H9 (cell line): ENCODE measurements around the gene HOXC6. TPM values are rescaled to one million over a fixed set of nuclear protein-coding genes. Genes with fewer than 3 reads are reported as not detected.

Source experiments
- DNase-seq: peaks from one replicate; pipeline ENCODE4 v3.0.0-alpha.2; 2017
- H2AFZ ChIP-seq: one replicate; pipeline ENCODE4 v1.6.1; 2013; ENCODE audit warnings: mild to moderate bottlenecking, low read length, control low read depth, moderate library complexity
- H2AK5ac ChIP-seq: 2 replicates; pipeline ENCODE4 v1.6.1; 2013; ENCODE audit warnings: low read length, control low read depth, mixed read lengths; ENCODE audit not compliant: insufficient read length
- H2BK120ac ChIP-seq: one replicate; pipeline ENCODE4 v1.6.1; 2013; ENCODE audit warnings: low read depth, mild to moderate bottlenecking, low read length, control low read depth, inconsistent platforms; ENCODE audit not compliant: poor library complexity, severe bottlenecking
- H2BK12ac ChIP-seq: 2 replicates; pipeline ENCODE4 v1.6.1; 2013; ENCODE audit warnings: low read length, control low read depth, mixed read lengths, low read depth; ENCODE audit not compliant: insufficient read length
- H2BK15ac ChIP-seq: 2 replicates; pipeline ENCODE4 v1.6.1; 2013; ENCODE audit warnings: low read depth, low read length, control low read depth
- H2BK20ac ChIP-seq: one replicate; pipeline ENCODE4 v1.6.1; 2013; ENCODE audit warnings: low read depth, mild to moderate bottlenecking, low read length, control low read depth, inconsistent platforms; ENCODE audit not compliant: poor library complexity, severe bottlenecking
- H2BK5ac ChIP-seq: 2 replicates; pipeline ENCODE4 v1.6.1; 2013; ENCODE audit warnings: low read length, control low read depth, mixed read lengths; ENCODE audit not compliant: insufficient read length
- H3K14ac ChIP-seq: 2 replicates; pipeline ENCODE4 v1.6.1; 2013; ENCODE audit warnings: low read length, control low read depth; ENCODE audit not compliant: insufficient read depth
- H3K18ac ChIP-seq: 2 replicates; pipeline ENCODE4 v1.6.1; 2013; ENCODE audit warnings: low read depth, mild to moderate bottlenecking, mixed read lengths, low read length, control low read depth; ENCODE audit not compliant: insufficient read length
- H3K23ac ChIP-seq: 2 replicates; pipeline ENCODE4 v1.6.1; 2013; ENCODE audit warnings: low read length, control low read depth, mixed read lengths, low read depth; ENCODE audit not compliant: insufficient read length
- H3K23me2 ChIP-seq: 2 replicates; pipeline ENCODE4 v1.6.1; 2013; ENCODE audit warnings: low read depth, mild to moderate bottlenecking, mixed read lengths, low read length, control low read depth; ENCODE audit not compliant: insufficient read length, poor library complexity, severe bottlenecking
- H3K27ac ChIP-seq: 2 replicates; pipeline ENCODE4 v1.5.1; 2013; ENCODE audit warnings: low read length, control low read depth, mixed read lengths, low read depth; ENCODE audit not compliant: insufficient read length
- H3K27me3 ChIP-seq: 2 replicates; pipeline ENCODE4 v1.6.1; 2013; ENCODE audit warnings: low read length, control low read depth, inconsistent platforms; ENCODE audit not compliant: insufficient read depth
- H3K4ac ChIP-seq: 2 replicates; pipeline ENCODE4 v1.6.1; 2013; ENCODE audit warnings: low read depth, mild to moderate bottlenecking, control low read depth, inconsistent platforms, low read length, moderate library complexity
- H3K4me1 ChIP-seq: 2 replicates; pipeline ENCODE4 v1.6.1; 2013; ENCODE audit warnings: low read length, control low read depth, inconsistent platforms; ENCODE audit not compliant: insufficient read depth
- H3K4me2 ChIP-seq: 2 replicates; pipeline ENCODE4 v1.6.1; 2013; ENCODE audit warnings: low read length, control low read depth, mixed read lengths; ENCODE audit not compliant: insufficient read length, insufficient read depth
- H3K56ac ChIP-seq: 2 replicates; pipeline ENCODE4 v1.6.1; 2013; ENCODE audit warnings: low read depth, mild to moderate bottlenecking, mixed read lengths, low read length, control low read depth; ENCODE audit not compliant: insufficient read length
- H3K79me1 ChIP-seq: 2 replicates; pipeline ENCODE4 v1.6.1; 2013; ENCODE audit warnings: low read depth, mild to moderate bottlenecking, moderate library complexity, low read length, control low read depth, inconsistent platforms; ENCODE audit not compliant: insufficient read depth, poor library complexity, severe bottlenecking
- H3K79me2 ChIP-seq: 2 replicates; pipeline ENCODE4 v1.6.1; 2013; ENCODE audit warnings: low read length, control low read depth, inconsistent platforms; ENCODE audit not compliant: insufficient read depth
- H3K9ac ChIP-seq: 2 replicates; pipeline ENCODE4 v1.6.1; 2013; ENCODE audit warnings: low read length, control low read depth, mixed read lengths; ENCODE audit not compliant: insufficient read length; ENCODE audit errors: extremely low read depth
- H3K9me3 ChIP-seq: one replicate; pipeline ENCODE4 v1.6.1; 2013; ENCODE audit warnings: low read depth, low read length, inconsistent platforms; ENCODE audit not compliant: control insufficient read depth
- H3T11ph ChIP-seq: one replicate; pipeline ENCODE4 v1.6.1; 2013; ENCODE audit warnings: mild to moderate bottlenecking, low read length, control low read depth, inconsistent platforms
- H4K20me1 ChIP-seq: one replicate; pipeline ENCODE4 v1.6.1; 2013; ENCODE audit not compliant: control insufficient read depth, insufficient read length, insufficient read depth
- H4K5ac ChIP-seq: 2 replicates; pipeline ENCODE4 v1.6.1; 2013; ENCODE audit warnings: low read depth, mild to moderate bottlenecking, mixed read lengths, low read length, control low read depth; ENCODE audit not compliant: insufficient read length
- H4K8ac ChIP-seq: replicated peaks from 2 replicates; pipeline ENCODE4 v1.6.1; 2013; ENCODE audit warnings: low read length, control low read depth, mixed read lengths, low read depth; ENCODE audit not compliant: insufficient read length
- H4K91ac ChIP-seq: 2 replicates; pipeline ENCODE4 v1.6.1; 2013; ENCODE audit warnings: low read depth, mild to moderate bottlenecking, moderate library complexity, mixed read lengths, low read length, control low read depth; ENCODE audit not compliant: insufficient read length
- H3K27ac Mint-ChIP-seq, 3 experiments: 2 replicates in 2 of 3; 3 replicates in 1 of 3; pipeline ENCODE4 v1.8.0; 2020 to 2021; ENCODE audit warnings: mixed read lengths in 3 of 3, mild to moderate bottlenecking in 1 of 3, moderate library complexity in 1 of 3
- H3K27me3 Mint-ChIP-seq: 2 replicates; pipeline ENCODE4 v1.8.0; 2021; ENCODE audit warnings: low read depth, mild to moderate bottlenecking, moderate library complexity, mixed read lengths
- H3K36me3 Mint-ChIP-seq, 3 experiments: 2 replicates in 2 of 3; 3 replicates in 1 of 3; pipeline ENCODE4 v1.8.0; 2020 to 2021; ENCODE audit warnings: low read depth in 3 of 3, mixed read lengths in 3 of 3; ENCODE audit not compliant: insufficient read depth in 1 of 3
- H3K4me1 Mint-ChIP-seq, 2 experiments: 2 replicates each; pipeline ENCODE4 v1.8.0; 2020; ENCODE audit warnings: mixed read lengths in 2 of 2
- H3K4me3 Mint-ChIP-seq, 2 experiments: 2 replicates in 1 of 2; 3 replicates in 1 of 2; pipeline ENCODE4 v1.8.0; 2020 to 2021; ENCODE audit warnings: mild to moderate bottlenecking in 2 of 2, mixed read lengths in 2 of 2, moderate library complexity in 1 of 2
- H3K9me3 Mint-ChIP-seq, 2 experiments: 2 replicates in 1 of 2; 3 replicates in 1 of 2; pipeline ENCODE4 v1.8.0; 2020; ENCODE audit warnings: mild to moderate bottlenecking in 2 of 2, mixed read lengths in 2 of 2, moderate library complexity in 1 of 2
- WGBS: extraction: QIAGEN DNeasy Blood & Tissue Kit; methylation state at CpG from one replicate; pipeline ENCODE4 v1.1.7; 2013; ENCODE audit warnings: missing lambda C conversion rate, low lambda C conversion rate, mixed read lengths; ENCODE audit not compliant: insufficient read length; ENCODE audit errors: extremely low coverage; 5-methylcytosine and 5-hydroxymethylcytosine counted together
- total RNA-seq: library from RNA; stranded (reverse); gene quantifications from 2 replicates; pipeline ENCODE4 v1.2.1, GENCODE V29; 2021
- TF ChIP-seq, protein P1 (sequence below): fragments of 200-600 bp; sonication (generic); conservative IDR thresholded peaks from 3 replicates; pipeline ENCODE4 v1.8.0; 2021; ENCODE audit warnings: antibody characterized with exemption, mild to moderate bottlenecking

Gene HOXC6
- total RNA-seq, 1 experiment from 2014 or later = not detected

DNA sequence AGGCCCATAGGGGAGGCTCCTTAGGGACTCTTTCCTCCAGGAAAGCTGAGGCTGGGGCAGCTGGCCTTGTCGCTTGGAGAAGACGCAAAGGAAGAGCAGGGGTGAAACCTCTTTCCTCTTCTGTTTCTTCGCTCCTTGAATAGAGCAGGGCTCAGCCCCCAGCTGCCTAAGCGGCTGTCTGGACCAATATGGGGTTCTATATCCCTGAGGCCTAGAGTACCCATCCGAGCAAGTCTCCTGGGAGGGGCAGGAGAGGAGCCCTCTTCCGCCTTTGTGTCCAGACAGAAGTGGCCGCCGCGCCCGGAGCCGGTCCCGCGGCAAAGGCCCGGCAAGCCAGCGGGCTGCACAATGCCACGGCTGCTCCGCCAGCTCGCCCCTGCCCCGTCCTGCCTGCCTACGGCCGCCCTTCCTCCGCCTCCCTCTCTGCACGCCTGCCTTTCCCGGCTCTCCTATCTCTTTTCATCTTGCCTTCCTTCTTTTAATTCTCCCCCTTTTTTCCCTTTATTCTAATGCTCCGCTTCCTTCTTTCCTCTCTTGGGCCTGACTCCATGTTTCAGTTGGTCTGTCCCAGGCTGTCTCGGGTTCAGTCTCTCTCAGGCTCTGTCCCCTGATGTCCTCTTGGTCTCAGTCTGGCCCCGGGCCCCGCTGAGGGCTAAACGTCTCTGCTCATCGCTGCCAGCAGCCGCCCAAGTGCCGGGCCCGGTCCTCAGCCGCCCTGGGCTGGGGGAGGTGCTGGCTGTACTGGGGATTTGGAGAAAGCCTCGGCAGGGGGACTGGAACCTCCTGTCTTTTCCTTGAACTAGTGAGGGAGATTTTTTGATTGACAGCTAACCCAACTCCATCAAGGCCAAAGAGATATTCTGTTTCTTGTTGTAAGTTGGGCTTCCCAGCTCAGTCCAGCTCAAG lies 30.8 kb upstream of the HOXC6 start:
- Histone ChIP-seq H2AK5ac (no peak overlapping the region), H4K5ac (no peak overlapping the region), H2BK5ac (no peak overlapping the region), H3K4me1 (no peaks in the 10 kb centered on the region), H2BK120ac (no peak overlapping the region), H3K23ac (no peak overlapping the region), H2BK15ac (no peak overlapping the region), H2BK12ac (no peak overlapping the region), H3K4me2 (no peak overlapping the region), H3K27me3 (peaks cover 99% of the 10 kb centered on the region), H3K27ac (no peak overlapping the region), H4K91ac (no peak overlapping the region), H3K14ac (no peak overlapping the region), H4K20me1 (no peaks in the 10 kb centered on the region), H3T11ph (no peak overlapping the region), H2AFZ (no peak overlapping the region), H3K79me1 (no peaks in the 10 kb centered on the region), H3K23me2 (no peaks in the 10 kb centered on the region), H3K9me3 (no peaks in the 10 kb centered on the region), H3K4ac (no peak overlapping the region), H3K18ac (no peak overlapping the region), H3K79me2 (no peaks in the 10 kb centered on the region), H4K8ac (no peak overlapping the region), H2BK20ac (no peak overlapping the region), H3K9ac (no peak overlapping the region), H3K56ac (no peak overlapping the region)
- no peak for DNase-seq
- no CpG with 5 or more reads among the region's 35 CpGs for WGBS
- H3K9me3 Mint-ChIP-seq = peaks cover under 1 to 3% of the 10 kb centered on the region in 2 experiments; a peak in 3 of 5 replicates
- no peak overlapping the region for H3K27ac Mint-ChIP-seq
- H3K4me3 Mint-ChIP-seq = no peak overlapping the region
- no peaks in the 10 kb centered on the region for H3K36me3 Mint-ChIP-seq
- H3K27me3 Mint-ChIP-seq = peaks cover 100% of the 10 kb centered on the region
- TF ChIP-seq, protein P1, sequence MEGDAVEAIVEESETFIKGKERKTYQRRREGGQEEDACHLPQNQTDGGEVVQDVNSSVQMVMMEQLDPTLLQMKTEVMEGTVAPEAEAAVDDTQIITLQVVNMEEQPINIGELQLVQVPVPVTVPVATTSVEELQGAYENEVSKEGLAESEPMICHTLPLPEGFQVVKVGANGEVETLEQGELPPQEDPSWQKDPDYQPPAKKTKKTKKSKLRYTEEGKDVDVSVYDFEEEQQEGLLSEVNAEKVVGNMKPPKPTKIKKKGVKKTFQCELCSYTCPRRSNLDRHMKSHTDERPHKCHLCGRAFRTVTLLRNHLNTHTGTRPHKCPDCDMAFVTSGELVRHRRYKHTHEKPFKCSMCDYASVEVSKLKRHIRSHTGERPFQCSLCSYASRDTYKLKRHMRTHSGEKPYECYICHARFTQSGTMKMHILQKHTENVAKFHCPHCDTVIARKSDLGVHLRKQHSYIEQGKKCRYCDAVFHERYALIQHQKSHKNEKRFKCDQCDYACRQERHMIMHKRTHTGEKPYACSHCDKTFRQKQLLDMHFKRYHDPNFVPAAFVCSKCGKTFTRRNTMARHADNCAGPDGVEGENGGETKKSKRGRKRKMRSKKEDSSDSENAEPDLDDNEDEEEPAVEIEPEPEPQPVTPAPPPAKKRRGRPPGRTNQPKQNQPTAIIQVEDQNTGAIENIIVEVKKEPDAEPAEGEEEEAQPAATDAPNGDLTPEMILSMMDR = no peak
- peaks cover 7 to 31% of the 10 kb centered on the region in 2 experiments for H3K4me1 Mint-ChIP-seq
